HEK293 (cell line): Measurements from ENCODE around the gene TTYH2.

Experiments
- ZNF274 ChIP-seq, 2 experiments: fragments of 200-500 bp in 1 of 2; fragments of 450-650 bp in 1 of 2; sonication (Bioruptor generic) in 1 of 2; formaldehyde crosslinking in 1 of 2; IDR thresholded peaks; 2 replicates each; pipeline versions ENCODE4 v1.5.1 to v1.6.1; 2014 to 2016; ENCODE audit warnings: borderline replicate concordance in 1 of 2, inconsistent platforms in 1 of 2, low read length in 1 of 2, missing biosample characterization in 1 of 2, missing genetic modification characterization in 1 of 2
- ZNF354C ChIP-seq: fragments of 450-650 bp; formaldehyde crosslinking; IDR thresholded peaks from 2 replicates; pipeline ENCODE4 v1.5.1; 2016; ENCODE audit warnings: missing biosample characterization, missing genetic modification characterization, low read depth, borderline replicate concordance
- ZNF830 ChIP-seq: fragments of 450-650 bp; IDR thresholded peaks from 2 replicates; pipeline ENCODE4 v1.5.0; 2018; ENCODE audit warnings: missing biosample characterization, missing genetic modification characterization, low read depth, mild to moderate bottlenecking, moderate library complexity
- TF ChIP-seq, protein P1 (sequence below): fragments of 450-650 bp; formaldehyde crosslinking; IDR thresholded peaks from 2 replicates; pipeline ENCODE4 v1.5.1; 2016; ENCODE audit warnings: missing biosample characterization, missing genetic modification characterization
- TF ChIP-seq, protein P2 (sequence below): fragments of 450-650 bp; formaldehyde crosslinking; IDR thresholded peaks from 2 replicates; pipeline ENCODE4 v1.5.1; 2016; ENCODE audit warnings: missing biosample characterization, missing genetic modification characterization
- TF ChIP-seq, protein P3 (sequence below): fragments of 450-650 bp; formaldehyde crosslinking; IDR thresholded peaks from 2 replicates; pipeline ENCODE4 v1.5.1; 2016; ENCODE audit warnings: missing biosample characterization, missing genetic modification characterization

DNA sequence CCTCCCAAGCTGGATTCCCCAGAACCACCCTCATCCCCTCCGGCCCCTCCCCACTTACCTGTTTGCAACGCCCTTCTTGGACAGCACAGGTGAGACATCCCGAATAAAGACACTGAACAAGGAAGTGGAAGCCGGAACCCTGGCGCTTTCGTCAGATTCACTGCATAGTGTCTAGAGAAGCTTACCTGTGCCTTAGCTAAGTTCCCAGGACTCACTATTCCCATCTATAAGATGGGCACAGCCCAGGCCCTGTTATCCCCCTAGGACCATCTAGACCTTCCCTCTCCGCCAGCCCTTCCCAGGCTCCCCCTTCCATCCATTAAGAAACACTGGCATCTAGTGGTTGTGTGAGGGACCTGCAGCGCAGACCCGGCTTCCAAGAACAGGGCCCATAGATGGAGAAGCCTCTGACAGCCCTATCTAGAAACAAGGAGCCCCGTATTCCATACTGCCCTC lies 36.8 kb upstream of the TTYH2 start:
- TF ChIP-seq, protein P1, sequence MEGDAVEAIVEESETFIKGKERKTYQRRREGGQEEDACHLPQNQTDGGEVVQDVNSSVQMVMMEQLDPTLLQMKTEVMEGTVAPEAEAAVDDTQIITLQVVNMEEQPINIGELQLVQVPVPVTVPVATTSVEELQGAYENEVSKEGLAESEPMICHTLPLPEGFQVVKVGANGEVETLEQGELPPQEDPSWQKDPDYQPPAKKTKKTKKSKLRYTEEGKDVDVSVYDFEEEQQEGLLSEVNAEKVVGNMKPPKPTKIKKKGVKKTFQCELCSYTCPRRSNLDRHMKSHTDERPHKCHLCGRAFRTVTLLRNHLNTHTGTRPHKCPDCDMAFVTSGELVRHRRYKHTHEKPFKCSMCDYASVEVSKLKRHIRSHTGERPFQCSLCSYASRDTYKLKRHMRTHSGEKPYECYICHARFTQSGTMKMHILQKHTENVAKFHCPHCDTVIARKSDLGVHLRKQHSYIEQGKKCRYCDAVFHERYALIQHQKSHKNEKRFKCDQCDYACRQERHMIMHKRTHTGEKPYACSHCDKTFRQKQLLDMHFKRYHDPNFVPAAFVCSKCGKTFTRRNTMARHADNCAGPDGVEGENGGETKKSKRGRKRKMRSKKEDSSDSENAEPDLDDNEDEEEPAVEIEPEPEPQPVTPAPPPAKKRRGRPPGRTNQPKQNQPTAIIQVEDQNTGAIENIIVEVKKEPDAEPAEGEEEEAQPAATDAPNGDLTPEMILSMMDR (tag by site-specific recombination), result peak; percentile 74
- TF ChIP-seq ZNF274 (IDR thresholded peaks at IDR 0.05; ENCODE audit: low read length) (no peak), ZNF274 (tag by site-specific recombination; IDR thresholded peaks at IDR 0.05; ENCODE audit: borderline replicate concordance) (no peak), ZNF354C (tag by site-specific recombination) (no peak), ZNF830 (tag by site-specific recombination) (no peak)
- TF ChIP-seq, protein P2, sequence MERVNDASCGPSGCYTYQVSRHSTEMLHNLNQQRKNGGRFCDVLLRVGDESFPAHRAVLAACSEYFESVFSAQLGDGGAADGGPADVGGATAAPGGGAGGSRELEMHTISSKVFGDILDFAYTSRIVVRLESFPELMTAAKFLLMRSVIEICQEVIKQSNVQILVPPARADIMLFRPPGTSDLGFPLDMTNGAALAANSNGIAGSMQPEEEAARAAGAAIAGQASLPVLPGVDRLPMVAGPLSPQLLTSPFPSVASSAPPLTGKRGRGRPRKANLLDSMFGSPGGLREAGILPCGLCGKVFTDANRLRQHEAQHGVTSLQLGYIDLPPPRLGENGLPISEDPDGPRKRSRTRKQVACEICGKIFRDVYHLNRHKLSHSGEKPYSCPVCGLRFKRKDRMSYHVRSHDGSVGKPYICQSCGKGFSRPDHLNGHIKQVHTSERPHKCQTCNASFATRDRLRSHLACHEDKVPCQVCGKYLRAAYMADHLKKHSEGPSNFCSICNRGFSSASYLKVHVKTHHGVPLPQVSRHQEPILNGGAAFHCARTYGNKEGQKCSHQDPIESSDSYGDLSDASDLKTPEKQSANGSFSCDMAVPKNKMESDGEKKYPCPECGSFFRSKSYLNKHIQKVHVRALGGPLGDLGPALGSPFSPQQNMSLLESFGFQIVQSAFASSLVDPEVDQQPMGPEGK (tag by site-specific recombination), result no peak
- TF ChIP-seq, protein P3, sequence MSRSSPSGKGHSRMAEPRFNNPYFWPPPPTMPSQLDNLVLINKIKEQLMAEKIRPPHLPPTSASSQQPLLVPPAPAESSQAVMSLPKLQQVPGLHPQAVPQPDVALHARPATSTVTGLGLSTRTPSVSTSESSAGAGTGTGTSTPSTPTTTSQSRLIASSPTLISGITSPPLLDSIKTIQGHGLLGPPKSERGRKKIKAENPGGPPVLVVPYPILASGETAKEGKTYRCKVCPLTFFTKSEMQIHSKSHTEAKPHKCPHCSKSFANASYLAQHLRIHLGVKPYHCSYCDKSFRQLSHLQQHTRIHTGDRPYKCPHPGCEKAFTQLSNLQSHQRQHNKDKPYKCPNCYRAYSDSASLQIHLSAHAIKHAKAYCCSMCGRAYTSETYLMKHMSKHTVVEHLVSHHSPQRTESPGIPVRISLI (tag by site-specific recombination), result no peak
